Measurements from ENCODE around the gene CHST8.
"Not testable (repeated sequence)": the region's sequence is repeated elsewhere in the genome, so short reads cannot be mapped to it uniquely, and the experiment has no call there.

The CHST8 gene

DNA sequence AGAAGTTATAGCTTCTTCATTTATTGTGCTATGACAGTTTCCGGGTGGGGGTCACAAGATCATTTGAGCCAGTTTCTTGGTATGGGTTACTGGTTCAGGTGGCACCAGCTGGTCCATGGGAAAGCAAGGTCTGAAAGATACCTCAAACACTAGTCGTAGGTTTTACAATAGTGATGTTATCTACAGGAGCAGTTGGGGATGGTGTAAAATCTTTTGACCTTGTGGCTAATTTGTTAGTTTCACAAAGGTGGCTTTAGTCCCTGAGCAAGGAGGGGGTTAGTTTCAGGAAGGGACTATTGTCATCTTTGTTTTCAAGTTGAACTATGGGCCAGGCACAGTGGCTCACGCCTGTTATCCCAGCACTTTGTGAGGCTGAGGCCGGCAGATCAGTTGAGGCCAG lies 24.6 kb downstream of the CHST8 start:
- DNase-seq: no peak

- no peak for DNase-seq
Measured at GRCh38 chr19:33647146-33647545, 25.4 kb downstream of the CHST8 start.

GRCh38 chr19:33649627-33650305 lies 28.0 kb downstream of the CHST8 start:
- no peak for DNase-seq

- DNase-seq: no peak
Measured at GRCh38 chr19:33653684-33654083, 31.9 kb downstream of the CHST8 start.

DNA sequence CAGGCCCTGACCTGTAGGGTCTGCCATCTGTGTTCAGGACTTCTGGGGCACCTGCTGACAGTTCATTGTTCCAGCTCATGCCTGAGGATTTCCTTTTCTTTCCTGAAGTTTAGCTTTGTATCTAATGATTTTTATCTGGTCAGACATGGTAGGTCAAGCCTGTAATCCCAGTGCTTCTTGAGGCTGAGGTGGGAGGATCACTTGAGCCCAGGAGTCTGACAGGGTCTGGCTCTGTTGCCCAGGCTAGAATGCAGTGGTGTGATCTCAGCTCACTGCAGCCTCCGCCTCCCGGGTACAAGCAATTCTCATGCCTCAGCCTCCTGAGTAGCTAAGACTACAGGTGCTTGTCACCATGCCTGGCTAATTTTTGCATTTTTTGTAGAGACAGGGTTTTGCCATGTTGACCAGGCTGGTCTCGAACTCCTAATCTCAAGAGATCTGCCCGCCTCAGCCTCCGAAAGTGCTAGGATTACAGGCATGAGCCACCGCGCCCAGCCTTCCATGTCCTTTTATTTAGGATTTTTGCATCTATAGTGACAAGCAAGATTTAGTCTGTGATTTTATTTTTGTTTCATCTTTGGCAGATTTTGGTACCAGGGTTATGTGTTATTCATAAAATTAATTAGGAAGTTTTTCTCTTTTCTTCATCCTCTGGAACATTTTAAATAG lies 33.2 kb downstream of the CHST8 start:
- no peak for DNase-seq

DNA sequence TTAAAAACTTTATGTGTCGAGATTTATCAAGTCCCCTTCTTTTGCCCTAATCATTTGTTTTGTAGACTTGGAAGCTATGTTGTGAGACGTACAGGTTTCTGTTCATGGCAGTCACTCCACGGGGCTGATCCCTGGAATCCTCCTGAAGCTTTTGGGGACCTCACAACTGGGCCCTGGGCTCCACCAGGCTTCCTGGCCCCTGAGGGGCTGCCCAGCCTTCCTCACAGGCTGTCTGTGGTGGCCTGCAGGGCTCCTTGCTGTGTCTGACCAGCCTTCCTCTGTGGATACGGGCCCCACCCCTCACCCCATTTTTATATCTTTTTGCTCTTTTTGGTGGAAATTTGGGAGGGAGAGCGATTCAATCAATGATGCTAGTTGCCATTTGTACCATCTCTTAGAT lies 38.1 kb downstream of the CHST8 start:
- no peak for DNase-seq

GRCh38 chr19:33660410-33661124 lies 38.8 kb downstream of the CHST8 start:
- no peak for DNase-seq

GRCh38 chr19:33661336-33661735 lies 39.6 kb downstream of the CHST8 start:
- DNase-seq: no peak

- no peak for DNase-seq
Measured at GRCh38 chr19:33662391-33663092, 40.8 kb downstream of the CHST8 start.

- DNase-seq: not testable (repeated sequence)
Measured at GRCh38 chr19:33663316-33663715, 41.6 kb downstream of the CHST8 start.

DNA sequence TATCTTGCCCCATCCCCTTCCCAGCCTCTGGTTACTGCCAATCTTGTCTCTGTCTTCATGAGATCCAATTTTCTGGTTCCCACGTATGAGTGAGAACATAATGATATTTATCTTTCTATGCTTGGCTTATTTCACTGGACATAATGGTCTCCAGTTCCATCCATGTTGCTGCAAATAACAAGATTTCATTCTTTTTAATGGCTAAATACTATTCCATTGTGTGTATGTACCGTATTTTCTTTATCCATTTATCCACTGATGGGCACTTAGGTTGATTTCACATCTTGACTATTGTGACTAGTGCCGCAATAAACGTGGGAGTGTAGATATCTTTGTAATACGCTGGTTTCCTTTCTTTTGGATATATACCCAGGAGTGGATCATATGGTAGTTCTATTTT lies 43.0 kb downstream of the CHST8 start:
- no peak for DNase-seq

DNA sequence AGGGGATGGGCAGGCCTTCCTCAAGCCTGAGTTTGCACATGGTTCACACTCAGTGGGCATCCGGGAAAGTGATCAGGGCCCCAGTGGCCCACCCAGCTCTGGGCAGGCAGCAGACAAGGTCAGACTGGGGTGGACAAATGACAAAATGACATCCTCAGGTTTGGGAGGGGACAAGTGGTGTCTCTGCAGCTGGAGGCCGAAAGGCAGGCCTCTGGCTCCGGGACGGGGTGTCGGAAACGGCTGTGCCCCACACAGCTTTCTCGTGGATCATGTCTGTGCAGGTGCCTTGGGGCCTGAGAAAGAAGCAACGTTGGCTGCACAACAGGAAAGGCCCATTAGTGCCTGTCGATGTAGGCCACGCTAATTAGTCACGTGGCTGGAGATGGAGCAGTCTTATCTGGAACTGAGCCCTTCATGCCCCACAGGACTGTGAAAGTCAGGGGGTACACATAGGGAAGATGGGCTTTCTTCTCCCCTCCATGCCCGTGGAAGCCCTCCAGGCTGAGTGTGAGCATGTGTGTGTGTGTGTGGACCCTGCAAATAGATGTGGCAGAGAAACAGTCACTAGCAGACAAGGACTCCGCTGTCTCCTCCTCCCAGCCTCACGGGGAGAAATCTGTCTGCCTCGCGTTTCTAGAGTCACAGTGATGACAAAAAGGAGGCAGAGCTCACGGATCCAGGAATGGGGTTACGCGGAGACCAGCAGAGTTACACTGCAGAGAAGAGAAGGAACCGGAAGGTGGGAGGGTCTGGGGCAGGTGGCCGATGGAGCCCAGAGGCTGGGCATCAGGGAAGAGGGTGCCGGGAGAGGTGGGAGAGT lies 44.2 kb downstream of the CHST8 start:
- DNase-seq: no peak

DNA sequence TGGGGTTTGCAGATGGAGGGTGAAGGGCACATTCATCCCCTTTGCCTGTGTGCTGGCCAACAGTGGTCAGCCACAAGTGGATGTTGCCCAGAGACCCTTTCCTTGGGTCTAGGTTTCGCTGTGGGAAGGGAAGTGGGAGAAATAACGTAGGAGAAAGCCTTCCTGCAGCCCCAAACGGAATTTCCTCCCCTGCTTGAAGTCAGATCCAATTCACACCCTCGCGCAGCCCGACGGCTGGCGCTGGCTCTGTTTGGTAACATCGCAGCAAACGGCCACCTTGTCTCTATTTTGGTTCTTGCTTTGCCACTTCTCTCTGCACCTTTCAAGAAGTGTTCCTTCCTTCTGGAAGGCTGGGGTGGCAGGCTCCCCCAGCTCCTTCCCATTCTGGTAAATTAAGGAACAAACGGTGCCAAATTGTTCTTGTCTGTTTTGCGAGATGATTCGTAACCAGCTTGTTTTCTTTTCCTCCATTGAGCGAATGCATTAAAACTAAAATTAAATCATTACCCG lies 45.4 kb downstream of the CHST8 start:
- no peak for DNase-seq

DNA sequence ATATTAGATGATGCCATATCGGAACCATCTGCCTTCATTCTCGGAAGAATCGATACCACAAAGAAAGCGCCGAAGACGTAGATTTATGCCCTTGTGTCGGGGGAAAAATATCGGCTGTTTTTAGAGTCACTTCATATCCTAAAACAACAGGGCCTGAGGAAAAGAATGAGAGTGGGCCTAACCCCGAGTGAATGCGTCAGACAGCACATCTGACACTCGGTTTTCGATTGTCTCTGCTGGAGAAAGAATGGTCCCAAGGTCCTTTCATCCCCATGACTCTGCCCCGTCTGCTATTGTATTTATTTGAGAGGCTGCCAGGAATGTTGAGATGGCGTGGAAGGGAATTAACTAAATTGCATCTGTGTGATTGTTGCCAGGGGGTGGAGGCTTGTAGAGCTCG lies 46.1 kb downstream of the CHST8 start:
- no peak for DNase-seq

DNA sequence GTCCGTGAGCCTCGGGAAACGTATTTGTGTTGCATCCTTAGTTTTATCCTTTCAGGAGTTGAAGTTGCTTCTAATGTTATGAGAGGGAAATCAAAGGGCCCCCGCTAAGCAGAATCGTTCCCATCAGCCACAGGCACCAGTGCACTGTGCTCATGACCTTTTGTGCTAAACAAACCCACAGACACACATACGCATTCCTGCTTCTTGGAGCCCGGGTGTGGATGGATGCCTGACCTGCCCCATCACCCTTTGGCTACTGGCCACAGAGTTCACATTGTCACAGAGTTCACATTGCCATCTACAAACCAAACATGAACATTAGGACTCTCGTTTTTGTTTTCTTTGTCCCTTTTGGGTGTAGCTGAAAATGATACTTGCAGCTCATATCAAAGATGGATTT lies 47.2 kb downstream of the CHST8 start:
- DNase-seq: no peak

- no peak for DNase-seq
Measured at GRCh38 chr19:33669376-33669775, 47.6 kb downstream of the CHST8 start.

DNA sequence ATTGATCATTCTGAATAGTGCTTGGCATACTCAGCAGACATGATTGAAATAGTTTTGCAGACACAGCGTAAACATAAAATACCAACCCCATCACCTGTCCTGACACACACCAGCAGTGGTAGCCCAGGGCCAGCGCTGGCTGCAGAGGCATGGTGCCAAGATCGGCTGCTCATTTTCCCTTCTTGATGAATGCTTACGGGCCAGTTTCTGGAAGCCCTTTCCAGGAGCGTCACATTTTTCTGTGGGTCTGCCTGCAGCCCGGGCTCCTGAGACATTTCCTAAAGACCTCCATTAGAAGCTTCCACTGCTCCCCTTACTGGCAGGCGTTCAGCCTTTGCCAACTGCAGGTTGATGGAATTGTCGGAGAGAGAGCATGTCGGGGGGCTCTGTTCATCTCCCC lies 48.6 kb downstream of the CHST8 start:
- DNase-seq: no peak

DNA sequence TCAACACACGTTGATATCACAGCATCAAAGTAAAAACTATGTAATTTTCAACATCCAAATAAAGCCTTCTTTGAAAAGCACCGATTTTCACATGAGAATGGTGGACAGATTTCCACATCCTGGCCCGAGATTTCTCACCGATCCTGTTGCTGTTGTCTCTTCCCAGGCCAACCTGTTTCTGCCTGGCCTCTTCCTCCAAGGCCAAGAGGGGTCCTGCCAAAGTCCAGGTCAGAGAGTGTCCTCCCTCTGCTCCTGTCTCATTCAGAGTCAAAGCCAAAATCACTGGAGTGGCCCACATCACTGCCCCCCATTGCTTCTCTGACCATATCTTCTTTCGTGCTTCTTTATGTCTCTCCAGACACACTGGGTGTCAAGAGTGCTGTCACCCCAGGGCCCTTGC lies 49.5 kb downstream of the CHST8 start:
- DNase-seq: no peak

DNA sequence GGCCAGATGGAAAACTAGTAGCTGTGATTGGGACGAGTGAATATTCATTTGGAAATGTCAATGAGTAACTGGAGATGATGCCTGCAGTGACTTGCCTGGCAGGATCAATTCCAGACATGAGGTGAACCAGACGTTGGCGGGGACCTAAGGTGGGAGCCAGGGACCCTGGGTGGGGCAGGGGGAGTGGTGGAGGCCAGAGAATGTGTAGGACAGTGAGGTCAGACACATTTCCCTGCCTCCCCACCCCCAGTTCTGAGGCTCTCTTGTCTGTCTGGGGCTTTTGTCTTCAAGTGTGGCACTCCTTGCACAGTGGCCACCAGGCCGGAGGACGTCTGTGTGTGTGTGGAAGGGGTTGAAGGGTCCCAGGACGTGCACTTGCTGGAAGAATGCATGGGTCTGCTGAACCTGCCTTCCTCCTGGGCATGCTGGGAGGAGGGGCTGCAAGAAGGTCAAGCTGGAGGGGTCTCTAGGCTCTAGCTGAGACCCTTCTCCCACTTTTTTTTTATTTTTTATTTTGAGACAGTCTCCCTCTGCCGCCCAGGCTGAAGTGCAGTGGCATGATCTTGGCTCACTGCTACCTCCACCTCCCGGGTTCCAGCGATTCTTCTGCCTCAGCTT lies 51.6 kb downstream of the CHST8 start:
- no peak for DNase-seq

DNA sequence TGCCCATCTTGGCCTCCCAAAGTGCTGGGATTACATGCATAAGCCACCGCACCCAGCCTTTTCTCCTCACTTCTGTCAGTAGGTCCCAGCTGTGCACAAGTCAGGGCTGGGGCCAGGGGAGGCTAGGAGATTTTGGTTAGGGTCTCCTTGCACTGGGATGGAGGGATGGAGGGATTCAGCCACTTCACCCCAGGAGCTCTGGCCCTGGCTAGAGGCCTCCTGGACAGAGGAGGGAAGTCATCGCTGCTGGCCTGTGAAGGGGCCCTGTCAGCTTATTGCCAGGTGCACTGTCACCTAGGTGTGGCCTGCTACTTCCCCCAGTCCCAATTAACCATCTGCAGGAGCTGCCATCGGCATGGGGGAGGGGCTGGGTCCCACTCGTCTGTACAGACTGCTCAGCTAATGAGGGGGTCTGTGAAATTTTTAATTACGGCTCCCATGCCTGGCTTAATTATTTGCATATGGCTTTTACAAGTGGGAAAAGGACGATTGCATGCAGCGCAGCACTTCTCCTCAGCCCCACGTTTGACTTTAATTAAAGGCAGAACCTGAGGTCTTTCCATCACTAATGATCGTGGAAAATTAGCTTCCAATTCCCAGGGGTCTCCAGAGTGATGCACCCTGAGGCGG lies 52.4 kb downstream of the CHST8 start:
- DNase-seq: no peak
